PC-9 (cell line): ENCODE results near the gene MIGA1. TPM values are rescaled to one million over a fixed set of nuclear protein-coding genes. Genes with fewer than 3 reads are reported as not detected.
A peak's percentile ranks its signal among the peaks of the same experiment; 100 is the strongest.

Experiments
- BruUV-seq: library from RNA; stranded (reverse); fragments of 400-500 nt; replicated peaks from 2 replicates; lab custom pipeline; 2021; lab: Mats Ljungman, UMichigan
- CTCF ChIA-PET: fragments of 300-600 bp; sonication (Branson Sonifier 250); formaldehyde crosslinking; loops from one replicate; lab custom pipeline; 2022; ENCODE audit warnings: antibody characterized with exemption; lab: Charles Lee
- POLR2A ChIA-PET: fragments of 300-600 bp; sonication (Branson Sonifier 250); formaldehyde crosslinking; loops from one replicate; lab custom pipeline; 2022; ENCODE audit warnings: antibody characterized with exemption; ENCODE audit not compliant: unreplicated experiment; lab: Charles Lee
- DNase-seq, 2 experiments: peaks; one replicate each; pipeline versions ENCODE4 v3.0.0 to v3.0.0-alpha.2; 2015 to 2022; ENCODE audit warnings: mixed read lengths in 1 of 2
- H2AFZ ChIP-seq: fragments of 200-600 bp; sonication (generic); 2 replicates; pipeline ENCODE4 v1.8.1; 2017; ENCODE audit warnings: antibody characterized with exemption
- H3F3A ChIP-seq: fragments of 200-600 bp; sonication (generic); 2 replicates; pipeline ENCODE4 v1.8.1; 2017; ENCODE audit warnings: antibody characterized with exemption, mild to moderate bottlenecking, low read depth; ENCODE audit not compliant: insufficient read depth
- H3K27ac ChIP-seq: fragments of 200-600 bp; sonication (generic); 2 replicates; pipeline ENCODE4 v1.6.1; 2016; ENCODE audit warnings: mixed run types
- H3K27me3 ChIP-seq: fragments of 200-600 bp; sonication (generic); 2 replicates; pipeline ENCODE4 v1.6.1; 2016; ENCODE audit warnings: low read depth, mixed run types; ENCODE audit not compliant: insufficient read depth
- H3K36me3 ChIP-seq: fragments of 200-600 bp; sonication (generic); 2 replicates; pipeline ENCODE4 v1.6.1; 2016; ENCODE audit warnings: low read depth, mixed run types
- H3K4me1 ChIP-seq: fragments of 200-600 bp; sonication (generic); replicated peaks from 2 replicates; pipeline ENCODE4 v1.6.1; 2016; ENCODE audit warnings: mixed run types; ENCODE audit not compliant: insufficient read depth
- H3K4me2 ChIP-seq: fragments of 200-600 bp; sonication (generic); 2 replicates; pipeline ENCODE4 v1.6.1; 2017; ENCODE audit warnings: mixed run types
- H3K4me3 ChIP-seq: fragments of 200-600 bp; sonication (generic); 2 replicates; pipeline ENCODE4 v1.6.1; 2016; ENCODE audit warnings: mixed run types
- H3K79me2 ChIP-seq: fragments of 200-600 bp; sonication (generic); 2 replicates; pipeline ENCODE4 v1.6.1; 2017; ENCODE audit warnings: low read depth, mixed run types
- H3K9me2 ChIP-seq: fragments of 200-600 bp; sonication (generic); 2 replicates; pipeline ENCODE4 v1.8.1; 2017; ENCODE audit warnings: mild to moderate bottlenecking; ENCODE audit not compliant: insufficient read depth
- H3K9me3 ChIP-seq: fragments of 200-600 bp; sonication (generic); 2 replicates; pipeline ENCODE4 v1.8.1; 2016; ENCODE audit warnings: low read depth; ENCODE audit not compliant: insufficient read depth
- H4K20me1 ChIP-seq: fragments of 200-600 bp; sonication (generic); 2 replicates; pipeline ENCODE4 v1.8.1; 2017; ENCODE audit not compliant: insufficient read depth
- CTCF ChIP-seq: fragments of 200-600 bp; sonication (generic); conservative IDR thresholded peaks from 2 replicates; pipeline ENCODE4 v1.6.1; 2017; ENCODE audit warnings: mixed run types, antibody characterized with exemption, mild to moderate bottlenecking, moderate library complexity
- EZH2 ChIP-seq: fragments of 200-600 bp; sonication (generic); IDR thresholded peaks from 2 replicates; pipeline ENCODE4 v1.8.0; 2017; ENCODE audit warnings: antibody characterized with exemption, low read depth
- intact Hi-C: fragments of 100-400 bp; cut with micrococcal nuclease; formaldehyde crosslinking; loops from one replicate; pipeline ENCODE4 v1.10.0; 2022; ENCODE audit not compliant: unreplicated experiment
- total RNA-seq: library from RNA; stranded (reverse); gene quantifications from 2 replicates; pipeline ENCODE4 v1.2.3, GENCODE V29; 2021

MIGA1 gene
- total RNA-seq, 1 experiment from 2014 or later = 11.5 TPM

GRCh38 chr1:77889671-77890070 is 110.2 kb downstream of the MIGA1 start:
- Histone ChIP-seq H3K4me1 (peaks cover 20% of the 10 kb centered on the region), H3K27me3 (no peaks in the 10 kb centered on the region), H3F3A (peaks cover 15% of the 10 kb centered on the region; the same call in 1 of the 2 replicates), H3K79me2 (no peaks in the 10 kb centered on the region), H3K27ac (peak overlapping the region; percentile 60), H3K4me2 (peak overlapping the region; percentile 96), H3K9me3 (no peaks in the 10 kb centered on the region), H3K36me3 (no peaks in the 10 kb centered on the region), H4K20me1 (no peaks in the 10 kb centered on the region), H3K9me2 (no peaks in the 10 kb centered on the region), H3K4me3 (peak overlapping the region; percentile 82), H2AFZ (peak overlapping the region; percentile 93)
- no TSS peak for BruUV-seq
- peak in 1 of 2 experiments; percentile 92 for DNase-seq
- TF ChIP-seq EZH2 (no peak), CTCF (no peak)
- ChIA-PET POLR2A (no interaction called here), CTCF (no interaction called here)
- intact Hi-C loops = no loop called here

GRCh38 chr1:77891200-77891599 is 111.8 kb downstream of the MIGA1 start:
- Histone ChIP-seq H3K36me3 (no peaks in the 10 kb centered on the region), H3K79me2 (no peaks in the 10 kb centered on the region), H3F3A (peaks cover 15% of the 10 kb centered on the region; the same call in 1 of the 2 replicates), H3K27me3 (no peaks in the 10 kb centered on the region), H3K27ac (no peak overlapping the region), H3K9me3 (no peaks in the 10 kb centered on the region), H2AFZ (0 out of 2 replicates have a peak overlapping the region, but pooled peaks have one; percentile 53), H3K4me3 (no peak overlapping the region), H3K9me2 (no peaks in the 10 kb centered on the region; the same call in 1 of the 2 replicates), H3K4me2 (no peak overlapping the region), H4K20me1 (no peaks in the 10 kb centered on the region), H3K4me1 (peaks cover 20% of the 10 kb centered on the region)
- TF ChIP-seq CTCF (no peak), EZH2 (no peak)
- BruUV-seq = no TSS peak
- CTCF ChIA-PET = no interaction called here
- POLR2A ChIA-PET = no interaction called here
- no peak for DNase-seq
- intact Hi-C loops = no loop called here

GRCh38 chr1:77899647-77900320 is 120.3 kb downstream of the MIGA1 start:
- no TSS peak for BruUV-seq
- H3K36me3 ChIP-seq = no peaks in the 10 kb centered on the region
- no peaks in the 10 kb centered on the region for H3K79me2 ChIP-seq
- no peaks in the 10 kb centered on the region; the same call in 1 of the 2 replicates for H3K4me1 ChIP-seq
- no peaks in the 10 kb centered on the region; the same call in 1 of the 2 replicates for H3K9me2 ChIP-seq
- intact Hi-C loops = loop anchor here (2.0 to 10.0 kb wide), 2 partner anchors 365 to 751 kb away; no protein-coding TSS in a partner anchor
- no peaks in the 10 kb centered on the region for H4K20me1 ChIP-seq
- no peak overlapping the region for H3K4me2 ChIP-seq
- no peak overlapping the region for H3K4me3 ChIP-seq
- no peaks in the 10 kb centered on the region; the same call in 1 of the 2 replicates for H3F3A ChIP-seq
- H3K27me3 ChIP-seq = no peaks in the 10 kb centered on the region
- no peak for DNase-seq
- ChIA-PET CTCF (no interaction called here), POLR2A (interaction anchor here (0.6 kb wide), 1 partner anchor 86 kb away, joined by 5 read pairs; no protein-coding TSS in a partner anchor)
- TF ChIP-seq CTCF = no peak
- no peak for TF ChIP-seq EZH2
- H2AFZ ChIP-seq = no peak overlapping the region
- H3K9me3 ChIP-seq = no peaks in the 10 kb centered on the region
- no peak overlapping the region for H3K27ac ChIP-seq
